GM12878 (cell line): Measurements from ENCODE around the gene ZCCHC17. TPM values are rescaled to one million over a fixed set of nuclear protein-coding genes. Genes with fewer than 3 reads are reported as not detected.

Source experiments
- ATAC-seq: fragments of 200-7000 bp; cut with Tn5 transposase; 3 replicates; pipeline ENCODE4 v1.9.1; 2020; ENCODE audit warnings: mild to moderate bottlenecking, moderate library complexity
- BruUV-seq: library from RNA; stranded (reverse); fragments of 400-500 nt; replicated peaks from 2 replicates; lab custom pipeline; 2021; lab: Mats Ljungman, UMichigan
- CTCF ChIA-PET: fragments of 300-600 bp; sonication (Branson Sonifier 250); formaldehyde crosslinking; extraction: SDS; loops from one replicate; lab custom pipeline; 2021; ENCODE audit warnings: inconsistent platforms; lab: Yijun Ruan, JAX
- POLR2A ChIA-PET: fragments of 350-600 bp; formaldehyde crosslinking; extraction: SDS; loops from one replicate; lab custom pipeline; 2021; ENCODE audit warnings: inconsistent platforms; lab: Charles Lee
- RAD21 ChIA-PET: fragments of 300-600 bp; sonication (Branson Sonifier 250); formaldehyde crosslinking; loops from one replicate; lab custom pipeline; 2023; ENCODE audit warnings: antibody characterized with exemption; ENCODE audit not compliant: unreplicated experiment; lab: Charles Lee
- SMC1A ChIA-PET: fragments of 300-600 bp; sonication (Branson Sonifier 250); formaldehyde crosslinking; loops from one replicate; lab custom pipeline; 2023; ENCODE audit not compliant: unreplicated experiment, uncharacterized antibody; lab: Charles Lee
- DNase-seq: peaks from one replicate; pipeline ENCODE4 v3.0.0-alpha.2; 2011; ENCODE audit warnings: low read depth, low spot score
- FAIRE-seq: peaks from 3 replicates; lab custom pipeline; 2011; peaks lifted over from hg19 to GRCh38; lab: Jason Lieb, UNC
- H2AFZ ChIP-seq: 2 replicates; pipeline ENCODE4 v1.6.0; 2011; ENCODE audit warnings: low read depth, low read length, control low read depth; ENCODE audit not compliant: control insufficient read depth
- H3K27ac ChIP-seq: 2 replicates; pipeline ENCODE4 v1.5.1; 2011; ENCODE audit warnings: control low read depth; ENCODE audit not compliant: control insufficient read depth, insufficient read depth
- H3K27me3 ChIP-seq, 2 experiments: replicated peaks in 1 of 2; 2 replicates each; pipeline versions ENCODE4 v1.6.0 to v1.6.1; 2011; ENCODE audit warnings: low read length in 1 of 2; ENCODE audit not compliant: control insufficient read depth in 2 of 2, insufficient read depth in 2 of 2
- H3K36me3 ChIP-seq, 2 experiments: 2 replicates each; pipeline ENCODE4 v1.5.1; 2011; ENCODE audit warnings: low read length in 1 of 2; ENCODE audit not compliant: control insufficient read depth in 2 of 2, insufficient read depth in 2 of 2
- H3K4me1 ChIP-seq: 2 replicates; pipeline ENCODE4 v1.6.1; 2011; ENCODE audit warnings: mild to moderate bottlenecking, low read length, moderate library complexity, mixed read lengths; ENCODE audit not compliant: control insufficient read depth, insufficient read depth
- H3K4me2 ChIP-seq: 2 replicates; pipeline ENCODE4 v1.6.0; 2011; ENCODE audit warnings: control low read depth; ENCODE audit not compliant: control insufficient read depth, insufficient read depth
- H3K4me3 ChIP-seq: fragments of 200-600 bp; sonication (generic); 2 replicates; pipeline ENCODE4 v1.5.1; 2016
- H3K79me2 ChIP-seq: 2 replicates; pipeline ENCODE4 v1.6.0; 2011; ENCODE audit warnings: low read length; ENCODE audit not compliant: control insufficient read depth, insufficient read depth
- H3K9ac ChIP-seq: 2 replicates; pipeline ENCODE4 v1.8.0; 2011; ENCODE audit warnings: low read length, control low read depth, mixed read lengths; ENCODE audit not compliant: control insufficient read depth, insufficient read depth
- H3K9me3 ChIP-seq: replicated peaks from 3 replicates; pipeline ENCODE4 v1.5.1; 2011; ENCODE audit warnings: mild to moderate bottlenecking, low read length; ENCODE audit not compliant: control insufficient read depth, insufficient read depth
- H4K20me1 ChIP-seq: 2 replicates; pipeline ENCODE4 v1.6.0; 2011; ENCODE audit not compliant: control insufficient read depth, insufficient read depth
- ZNF592 ChIP-seq: fragments of 450-650 bp; IDR thresholded peaks from 2 replicates; pipeline ENCODE4 v1.6.1; 2017; ENCODE audit warnings: mild to moderate bottlenecking, moderate library complexity
- WGBS: methylation state at CpG from one replicate; pipeline ENCODE4 v1.1.6; 2016; ENCODE audit warnings: low lambda C conversion rate; ENCODE audit not compliant: insufficient replicate concordance, insufficient coverage; ENCODE audit errors: missing lambda C conversion rate; 5-methylcytosine and 5-hydroxymethylcytosine counted together
- in situ Hi-C: fragments of 300-500 bp; cut with MboI; formaldehyde crosslinking; loops from 9 replicates; pipeline ENCODE4 v1.14.3; 2018; ENCODE audit warnings: mixed read lengths
- intact Hi-C: fragments of 100-400 bp; cut with micrococcal nuclease; formaldehyde crosslinking; loops from one replicate; pipeline ENCODE4 v1.14.2; 2022; ENCODE audit not compliant: unreplicated experiment
- polyA plus RNA-seq, 11 experiments: library from polyadenylated mRNA; depleted of rRNA in 4 of 11; unstranded in 6 of 11; stranded (reverse) in 5 of 11; fragments of >200 nt; fragmentation: Nextera tagmentation in 4 of 11; fragmentation: Illumina TruSeq in 1 of 11; extraction: Ambion mirVana in 4 of 11; extraction: Trizol in 1 of 11; gene quantifications; 1 replicate in 1 of 11; 2 replicates in 10 of 11; pipeline versions ENCODE4 v1.2.1 to v1.2.3, GENCODE V29; 2011 to 2016; ENCODE audit warnings: inconsistent platforms in 2 of 11, missing spikeins in 2 of 11, low read depth in 1 of 11
- total RNA-seq, 4 experiments: library from RNA; depleted of rRNA in 3 of 4; stranded (reverse); fragments of >200 nt in 3 of 4; fragmentation: Illumina TruSeq in 1 of 4; extraction: Trizol in 1 of 4; gene quantifications; 2 replicates each; pipeline versions ENCODE4 v1.2.1 to v1.2.3, GENCODE V29; 2013 to 2021

ZCCHC17 gene
- total and polyA plus RNA-seq, 10 of the 15 experiments (the other 5 are each of a cell fraction or from before 2014, with no cell fraction given): 22.3 to 86.3 (median 47.0) TPM

GRCh38 chr1:31380181-31380580 is 83.3 kb downstream of the ZCCHC17 start:
- no peaks in the 10 kb centered on the region for H3K9me3 ChIP-seq
- POLR2A ChIA-PET: no interaction called here
- intact Hi-C loops: no loop called here
- H2AFZ ChIP-seq: no peak overlapping the region
- in situ Hi-C loops: no loop called here
- no peaks in the 10 kb centered on the region for H3K4me1 ChIP-seq
- WGBS: 52% methylated on average over 3 of the region's 3 CpGs
- H3K4me2 ChIP-seq: no peak overlapping the region
- no peak overlapping the region for H3K4me3 ChIP-seq
- no peaks in the 10 kb centered on the region for H4K20me1 ChIP-seq
- H3K27me3 ChIP-seq: no peaks in the 10 kb centered on the region
- ATAC-seq (no peak), FAIRE-seq (no peak), DNase-seq (no peak)
- no peak overlapping the region for H3K27ac ChIP-seq
- SMC1A ChIA-PET: no interaction called here
- no peaks in the 10 kb centered on the region for H3K36me3 ChIP-seq
- RAD21 ChIA-PET: no interaction called here
- no peaks in the 10 kb centered on the region for H3K79me2 ChIP-seq
- CTCF ChIA-PET: no interaction called here
- no peak overlapping the region for H3K9ac ChIP-seq
- no TSS peak for BruUV-seq
- TF ChIP-seq ZNF592: no peak
